Caco-2 (cell line): Measurements from ENCODE around the gene CNDP1. TPM values are rescaled to one million over a fixed set of nuclear protein-coding genes. Genes with fewer than 3 reads are reported as not detected.

ENCODE experiments used
- BruUV-seq: library from RNA; stranded (reverse); fragments of 400-500 nt; replicated peaks from 2 replicates; lab custom pipeline; 2021; lab: Mats Ljungman, UMichigan
- CTCF ChIA-PET: fragments of 300-600 bp; sonication (Branson Sonifier 250); formaldehyde crosslinking; loops from one replicate; lab custom pipeline; 2022; ENCODE audit warnings: antibody characterized with exemption; lab: Charles Lee
- POLR2A ChIA-PET: fragments of 300-600 bp; sonication (Branson Sonifier 250); formaldehyde crosslinking; loops from one replicate; lab custom pipeline; 2022; ENCODE audit warnings: antibody characterized with exemption; lab: Charles Lee
- DNase-seq, 2 experiments: peaks; one replicate each; pipeline versions ENCODE4 v3.0.0 to v3.0.0-alpha.2; 2020 to 2022
- H3K27me3 ChIP-seq: replicated peaks from 2 replicates; pipeline ENCODE4 v1.6.0; 2011; ENCODE audit warnings: low read length; ENCODE audit not compliant: control insufficient read depth, insufficient read depth
- H3K36me3 ChIP-seq: 2 replicates; pipeline ENCODE4 v1.5.1; 2011; ENCODE audit warnings: low read length; ENCODE audit not compliant: control insufficient read depth, insufficient read depth
- H3K4me1 ChIP-seq: fragments of 250-450 bp; sonication (Bioruptor Pico); 2 replicates; pipeline ENCODE4 v1.5.1; 2020; ENCODE audit warnings: mild to moderate bottlenecking
- H3K4me3 ChIP-seq: 2 replicates; pipeline ENCODE4 v1.5.1; 2011; ENCODE audit warnings: low read depth, mild to moderate bottlenecking, control low read depth, low read length
- H3K9me3 ChIP-seq: fragments of 250-450 bp; sonication (Bioruptor Pico); 2 replicates; pipeline ENCODE4 v1.5.1; 2020; ENCODE audit warnings: mild to moderate bottlenecking, moderate library complexity
- H3K27ac Mint-ChIP-seq: one replicate; pipeline ENCODE4 v1.8.0; 2022; ENCODE audit warnings: mixed read lengths; ENCODE audit not compliant: unreplicated experiment
- H3K27me3 Mint-ChIP-seq: one replicate; pipeline ENCODE4 v1.8.0; 2022; ENCODE audit warnings: mixed read lengths; ENCODE audit not compliant: insufficient read depth, unreplicated experiment
- H3K36me3 Mint-ChIP-seq: one replicate; pipeline ENCODE4 v1.8.0; 2022; ENCODE audit warnings: mild to moderate bottlenecking, mixed read lengths; ENCODE audit not compliant: insufficient read depth, unreplicated experiment
- H3K4me1 Mint-ChIP-seq: one replicate; pipeline ENCODE4 v1.8.0; 2022; ENCODE audit warnings: low read depth, mixed read lengths; ENCODE audit not compliant: unreplicated experiment
- H3K4me3 Mint-ChIP-seq: one replicate; pipeline ENCODE4 v1.8.0; 2022; ENCODE audit warnings: mild to moderate bottlenecking, moderate library complexity, mixed read lengths; ENCODE audit not compliant: unreplicated experiment
- H3K9me3 Mint-ChIP-seq: one replicate; pipeline ENCODE4 v1.8.0; 2022; ENCODE audit warnings: mixed read lengths; ENCODE audit not compliant: unreplicated experiment
- CTCF ChIP-seq, 2 experiments: fragments of 200-600 bp in 1 of 2; IDR thresholded peaks; 1 replicate in 1 of 2; 2 replicates in 1 of 2; pipeline versions ENCODE4 v1.5.1 to v1.8.0; 2011 to 2022; ENCODE audit warnings: antibody characterized with exemption in 1 of 2, control low read depth in 1 of 2, inconsistent platforms in 1 of 2, low read depth in 1 of 2, low read length in 1 of 2, mild to moderate bottlenecking in 1 of 2, moderate library complexity in 1 of 2; ENCODE audit not compliant: insufficient read depth in 1 of 2, severe bottlenecking in 1 of 2, unreplicated experiment in 1 of 2
- intact Hi-C: fragments of 100-400 bp; cut with micrococcal nuclease; formaldehyde crosslinking; loops from one replicate; pipeline ENCODE4 v1.10.0; 2022; ENCODE audit not compliant: unreplicated experiment
- total RNA-seq: library from RNA; stranded (reverse); gene quantifications from 2 replicates; pipeline ENCODE4 v1.2.3, GENCODE V29; 2022

The CNDP1 gene
- total RNA-seq, 1 experiment from 2014 or later, result 0.48 TPM

- intact Hi-C loops, result no loop called here
- no peak overlapping the region for H3K27ac Mint-ChIP-seq
- H3K36me3 Mint-ChIP-seq, result no peaks in the 10 kb centered on the region
- Histone ChIP-seq H3K4me3 (no peak overlapping the region), H3K9me3 (no peaks in the 10 kb centered on the region), H3K27me3 (no peaks in the 10 kb centered on the region), H3K4me1 (peaks cover 2% of the 10 kb centered on the region; the same call in 1 of the 2 replicates), H3K36me3 (no peaks in the 10 kb centered on the region)
- TF ChIP-seq CTCF (IDR thresholded peaks at IDR 0.05; ENCODE audit: insufficient read depth in 1 of 2, low read depth in 1 of 2, low read length in 1 of 2, severe bottlenecking in 1 of 2, unreplicated experiment in 1 of 2), result no peak
- DNase-seq, result no peak
- H3K4me3 Mint-ChIP-seq, result no peak overlapping the region
- POLR2A ChIA-PET, result no interaction called here
- no TSS peak for BruUV-seq
- no peaks in the 10 kb centered on the region for H3K4me1 Mint-ChIP-seq
- H3K9me3 Mint-ChIP-seq, result no peaks in the 10 kb centered on the region
- no peaks in the 10 kb centered on the region for H3K27me3 Mint-ChIP-seq
- CTCF ChIA-PET, result no interaction called here
Measured at GRCh38 chr18:74547860-74548259, 13.6 kb downstream of the CNDP1 start.

DNA sequence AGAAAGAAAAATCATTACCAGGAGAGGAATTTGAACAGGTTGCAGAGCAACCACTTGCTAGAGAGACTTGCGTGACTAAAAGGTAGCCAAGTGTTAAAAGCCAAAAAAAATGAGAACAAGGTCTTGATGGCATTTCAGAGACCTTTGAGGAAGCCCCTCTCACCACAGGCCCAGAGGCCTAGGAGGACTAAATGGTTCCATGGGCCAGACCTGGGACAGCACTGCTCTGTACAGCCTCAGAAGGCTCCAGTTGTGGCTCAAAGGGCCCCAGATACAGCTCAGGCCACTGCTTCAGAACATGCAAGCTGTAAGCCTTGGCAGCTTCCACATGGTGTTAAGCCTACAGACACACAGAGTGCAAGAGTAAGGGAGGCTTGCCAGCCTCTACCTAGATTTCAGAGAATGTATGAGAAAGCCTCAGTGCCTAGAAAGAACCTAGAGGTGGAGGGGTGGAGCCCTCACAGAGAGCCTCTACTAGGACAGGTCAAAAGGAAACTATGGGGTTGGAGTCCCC is 15.3 kb downstream of the CNDP1 start:
- no TSS peak for BruUV-seq
- TF ChIP-seq CTCF (IDR thresholded peaks at IDR 0.05; ENCODE audit: insufficient read depth in 1 of 2, low read depth in 1 of 2, low read length in 1 of 2, severe bottlenecking in 1 of 2, unreplicated experiment in 1 of 2), result no peak
- ChIA-PET POLR2A (no interaction called here), CTCF (no interaction called here)
- no peak for DNase-seq
- no peaks in the 10 kb centered on the region for H3K9me3 ChIP-seq
- Mint-ChIP-seq H3K4me1 (no peaks in the 10 kb centered on the region), H3K9me3 (no peaks in the 10 kb centered on the region), H3K27ac (no peak overlapping the region), H3K36me3 (no peaks in the 10 kb centered on the region), H3K27me3 (no peaks in the 10 kb centered on the region), H3K4me3 (no peak overlapping the region)
- no peaks in the 10 kb centered on the region for H3K4me1 ChIP-seq
- intact Hi-C loops, result no loop called here
- no peaks in the 10 kb centered on the region for H3K36me3 ChIP-seq
- no peaks in the 10 kb centered on the region for H3K27me3 ChIP-seq
- no peak overlapping the region for H3K4me3 ChIP-seq

GRCh38 chr18:74550886-74551285 is 16.6 kb downstream of the CNDP1 start:
- intact Hi-C loops, result no loop called here
- H3K27me3 ChIP-seq, result no peaks in the 10 kb centered on the region
- no peaks in the 10 kb centered on the region for H3K36me3 ChIP-seq
- H3K9me3 ChIP-seq, result no peaks in the 10 kb centered on the region
- H3K9me3 Mint-ChIP-seq, result no peaks in the 10 kb centered on the region
- H3K4me3 Mint-ChIP-seq, result no peak overlapping the region
- CTCF ChIA-PET, result no interaction called here
- no peak for DNase-seq
- H3K27me3 Mint-ChIP-seq, result no peaks in the 10 kb centered on the region
- no peak for TF ChIP-seq CTCF (IDR thresholded peaks at IDR 0.05; ENCODE audit: insufficient read depth in 1 of 2, low read depth in 1 of 2, low read length in 1 of 2, severe bottlenecking in 1 of 2, unreplicated experiment in 1 of 2)
- no peaks in the 10 kb centered on the region for H3K4me1 ChIP-seq
- no peaks in the 10 kb centered on the region for H3K4me1 Mint-ChIP-seq
- POLR2A ChIA-PET, result no interaction called here
- no peak overlapping the region for H3K27ac Mint-ChIP-seq
- no peaks in the 10 kb centered on the region for H3K36me3 Mint-ChIP-seq
- H3K4me3 ChIP-seq, result no peak overlapping the region
- no TSS peak for BruUV-seq
